Testis (tissue), 2 donors: Measurements from ENCODE around the gene PSMB4.

Source experiments
- CTCF ChIP-seq, 3 experiments: fragments of 450-650 bp in 2 of 3; fragments of 200-600 bp in 1 of 3; sonication (generic) in 1 of 3; IDR thresholded peaks; one replicate each; pipeline ENCODE4 v1.5.1; 2016 to 2019; ENCODE audit warnings: antibody characterized with exemption in 3 of 3, mild to moderate bottlenecking in 2 of 3, moderate library complexity in 1 of 3
- POLR2A ChIP-seq: fragments of 450-650 bp; IDR thresholded peaks from one replicate; pipeline ENCODE4 v1.6.1; 2017; ENCODE audit warnings: antibody characterized with exemption, mild to moderate bottlenecking, moderate library complexity

- no peak for TF ChIP-seq CTCF (IDR thresholded peaks at IDR 0.05)
- no peak for TF ChIP-seq POLR2A
These were observed 25.7 kb downstream of the PSMB4 start for GRCh38 chr1:151425103-151425502.
